GM19324 (cell line): ENCODE results near the gene EXO5.
"Not testable (repeated sequence)": the region's sequence is repeated elsewhere in the genome, so short reads cannot be mapped to it uniquely, and the experiment has no call there.

Source experiments
- ATAC-seq: cut with Tn5 transposase; IDR thresholded peaks from one replicate; pipeline ENCODE4 v1.9.1; 2021; ENCODE audit warnings: mild to moderate bottlenecking, moderate library complexity; ENCODE audit not compliant: unreplicated experiment, low FRiP score

EXO5 gene

GRCh38 chr1:40539338-40539737 is 30.8 kb downstream of the EXO5 start:
- ATAC-seq, result no peak

- ATAC-seq, result no peak
These were observed 38.4 kb downstream of the EXO5 start for GRCh38 chr1:40546957-40547356.

GRCh38 chr1:40553017-40553416 is 44.5 kb downstream of the EXO5 start:
- ATAC-seq, result no peak

GRCh38 chr1:40554807-40555206 is 46.2 kb downstream of the EXO5 start:
- not testable (repeated sequence) for ATAC-seq

- no peak for ATAC-seq
These were observed 47.6 kb downstream of the EXO5 start for GRCh38 chr1:40556121-40556520.

- ATAC-seq, result not testable (repeated sequence)
These were observed 49.7 kb downstream of the EXO5 start for GRCh38 chr1:40558241-40558640.

GRCh38 chr1:40562185-40562584 is 53.6 kb downstream of the EXO5 start:
- ATAC-seq, result no peak

GRCh38 chr1:40563266-40563665 is 54.7 kb downstream of the EXO5 start:
- ATAC-seq, result no peak

- no peak for ATAC-seq
These were observed 55.9 kb downstream of the EXO5 start for GRCh38 chr1:40564506-40564905.

GRCh38 chr1:40564913-40565312 is 56.3 kb downstream of the EXO5 start:
- no peak for ATAC-seq
